GM12891 (cell line): Measurements from ENCODE around the gene IL33.

Experiments used
- POLR2A ChIP-seq: IDR thresholded peaks from 2 replicates; pipeline ENCODE4 v1.6.1; 2011; ENCODE audit warnings: low read depth, low read length, control low read depth
- TAF1 ChIP-seq: IDR thresholded peaks from 2 replicates; pipeline ENCODE4 v1.6.1; 2011; ENCODE audit warnings: low read depth, low read length, control low read depth

DNA sequence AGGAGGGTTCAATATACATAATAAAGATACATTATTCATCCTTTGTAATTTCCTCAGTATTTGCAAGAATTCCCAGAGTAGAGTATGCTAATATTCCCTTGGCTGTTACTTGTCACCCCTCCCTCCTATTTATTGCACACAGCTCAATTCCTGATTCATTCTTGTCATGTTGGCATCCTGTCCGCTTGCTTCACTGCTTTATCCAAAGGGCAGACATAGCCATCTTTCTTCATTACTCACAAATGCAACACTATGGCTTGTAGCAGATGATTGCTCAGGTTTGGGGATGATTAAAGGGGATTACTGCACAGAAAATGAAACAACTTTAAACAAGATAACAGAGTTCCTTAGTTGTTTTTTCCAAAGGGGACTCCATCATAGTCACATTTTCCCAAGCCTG, 1.2 kb upstream of the IL33 start:
- TF ChIP-seq POLR2A, result no peak
- no peak for TF ChIP-seq TAF1
